ENCODE data around the gene KRTAP12-2.
"Not testable (repeated sequence)": the region's sequence is repeated elsewhere in the genome, so short reads cannot be mapped to it uniquely, and the experiment has no call there.

KRTAP12-2 gene

DNA sequence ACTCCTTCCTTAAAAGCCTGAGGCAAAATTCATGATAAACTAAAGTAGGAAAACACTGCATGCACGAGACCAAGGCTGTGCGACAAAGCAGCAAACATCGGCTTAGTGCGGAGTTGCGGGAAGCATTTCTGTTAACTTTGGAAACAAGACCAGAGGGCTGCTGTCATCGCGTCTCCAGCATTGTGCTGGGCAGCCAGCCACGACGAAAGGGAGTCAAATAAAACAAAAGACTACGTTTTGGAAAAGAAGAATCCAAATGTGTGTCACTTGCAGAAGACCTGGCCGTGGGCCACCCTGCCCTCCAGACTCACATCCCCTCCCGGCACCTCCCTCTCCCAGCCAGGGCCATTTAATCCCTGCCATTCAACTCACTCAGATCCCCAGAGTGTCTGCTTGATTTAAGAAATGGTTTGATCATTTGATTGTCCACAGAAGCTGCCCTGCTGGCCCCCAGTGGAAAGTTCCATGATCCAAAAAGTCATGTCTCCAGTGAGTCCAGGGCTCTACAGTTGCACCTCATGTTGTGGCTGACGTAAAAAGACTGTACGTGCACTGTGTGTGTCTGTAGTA lies 22.9 kb downstream of the KRTAP12-2 start:
- peaks cover 0 to 15% (median 0%) of the 10 kb centered on the region in 3 experiments for H3K27me3 ChIP-seq (ENCODE audit: control insufficient read depth in 3 of 3, insufficient read depth in 3 of 3, low read depth in 1 of 3, low read length in 3 of 3)
- DNase-seq (ENCODE audit: low spot score): no peak
- H4K91ac ChIP-seq (ENCODE audit: low read depth, low read length, poor library complexity): no peak overlapping the region
- H3K27ac ChIP-seq (replicated peaks; ENCODE audit: low read length): no peak overlapping the region
- whole genome bisulfite sequencing, 2 donors (ENCODE audit: extremely low coverage in 2 of 2, insufficient read length in 2 of 2, insufficient replicate concordance in 1 of 2): no CpG with 5 or more reads among the region's 14 CpGs
- H3K9ac ChIP-seq (ENCODE audit: low read depth, low read length, poor library complexity): no peak overlapping the region
- no peak overlapping the region for H2BK12ac ChIP-seq (ENCODE audit: low read length)
- no peak overlapping the region for H3K4ac ChIP-seq (ENCODE audit: low read length)
- no peak overlapping the region for H3K18ac ChIP-seq (ENCODE audit: low read length)
- no peak overlapping the region for H2AFZ ChIP-seq (ENCODE audit: low read length)
- H2BK15ac ChIP-seq (ENCODE audit: low read length): no peak overlapping the region
- H3K9me3 ChIP-seq (replicated peaks in 1 of 2; ENCODE audit: control insufficient read depth in 2 of 2, insufficient read depth in 1 of 2, low read depth in 1 of 2, low read length in 2 of 2): peaks cover 4 to 6% of the 10 kb centered on the region in 2 donors
- H3K23ac ChIP-seq (ENCODE audit: low read depth, low read length, poor library complexity): no peak overlapping the region
- no peak overlapping the region for H2BK120ac ChIP-seq (ENCODE audit: low read depth, low read length)
- H4K8ac ChIP-seq (ENCODE audit: low read depth, low read length): no peak overlapping the region
- H3K36me3 ChIP-seq (replicated peaks in 1 of 2; ENCODE audit: control insufficient read depth in 2 of 2, insufficient read depth in 2 of 2, low read length in 2 of 2): no peaks in the 10 kb centered on the region
- H3K4me1 ChIP-seq (ENCODE audit: control insufficient read depth in 2 of 2, insufficient read depth in 1 of 2, low read depth in 1 of 2, low read length in 2 of 2): peaks cover 0 to 3% of the 10 kb centered on the region in 2 donors
- no peak overlapping the region for H3K4me3 ChIP-seq (ENCODE audit: low read length in 2 of 2)
- H2BK5ac ChIP-seq (ENCODE audit: low read length): no peak overlapping the region
- no peak overlapping the region for H2AK5ac ChIP-seq (ENCODE audit: low read depth, low read length)
- no peaks in the 10 kb centered on the region for H3K79me1 ChIP-seq (ENCODE audit: low read depth, low read length)
- no peak overlapping the region for H3K4me2 ChIP-seq (ENCODE audit: insufficient read depth, low read length, poor library complexity, severe bottlenecking)
- H3K14ac ChIP-seq (ENCODE audit: low read length): no peak overlapping the region

DNA sequence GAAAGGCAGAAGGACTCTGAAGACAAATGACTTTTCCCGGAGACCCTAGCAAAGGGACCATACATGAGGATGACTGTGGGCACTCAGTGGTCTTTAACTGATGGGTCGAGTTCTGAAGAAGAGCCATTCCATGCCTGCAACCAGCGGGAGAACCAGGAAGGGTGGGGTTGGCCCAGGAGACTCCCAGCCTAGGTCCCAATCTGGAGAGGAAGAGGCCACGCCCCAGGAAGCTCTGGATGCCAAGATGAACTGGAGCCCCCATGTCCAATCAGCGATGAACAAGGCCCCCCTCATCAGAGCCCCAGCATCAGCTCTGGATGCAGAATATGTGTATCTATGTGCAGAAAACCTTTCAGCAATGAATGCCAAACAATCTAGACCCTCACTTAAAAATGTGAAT lies 26.0 kb downstream of the KRTAP12-2 start:
- Histone ChIP-seq H3K9me3 (replicated peaks in 1 of 2; ENCODE audit: control insufficient read depth in 2 of 2, insufficient read depth in 1 of 2, low read depth in 1 of 2, low read length in 2 of 2) (peaks cover 4 to 6% of the 10 kb centered on the region in 2 donors), H3K14ac (ENCODE audit: low read length) (no peak overlapping the region), H2BK12ac (ENCODE audit: low read length) (no peak overlapping the region), H3K36me3 (replicated peaks in 1 of 2; ENCODE audit: control insufficient read depth in 2 of 2, insufficient read depth in 2 of 2, low read length in 2 of 2) (no peaks in the 10 kb centered on the region), H3K4me3 (ENCODE audit: low read length in 2 of 2) (no peak overlapping the region), H3K27ac (replicated peaks; ENCODE audit: low read length) (no peak overlapping the region), H2BK15ac (ENCODE audit: low read length) (no peak overlapping the region), H3K4me1 (ENCODE audit: control insufficient read depth in 2 of 2, insufficient read depth in 1 of 2, low read depth in 1 of 2, low read length in 2 of 2) (peaks cover 5 to 11% of the 10 kb centered on the region in 2 donors), H3K4me2 (ENCODE audit: insufficient read depth, low read length, poor library complexity, severe bottlenecking) (no peak overlapping the region), H3K79me1 (ENCODE audit: low read depth, low read length) (no peaks in the 10 kb centered on the region), H2AFZ (ENCODE audit: low read length) (no peak overlapping the region), H3K4ac (ENCODE audit: low read length) (no peak overlapping the region), H2BK120ac (ENCODE audit: low read depth, low read length) (no peak overlapping the region), H3K23ac (ENCODE audit: low read depth, low read length, poor library complexity) (no peak overlapping the region), H3K27me3 (ENCODE audit: control insufficient read depth in 3 of 3, insufficient read depth in 3 of 3, low read depth in 1 of 3, low read length in 3 of 3) (no peaks in the 10 kb centered on the region), H3K18ac (ENCODE audit: low read length) (no peak overlapping the region), H3K9ac (ENCODE audit: low read depth, low read length, poor library complexity) (no peak overlapping the region), H4K91ac (ENCODE audit: low read depth, low read length, poor library complexity) (no peak overlapping the region), H2BK5ac (ENCODE audit: low read length) (no peak overlapping the region), H4K8ac (ENCODE audit: low read depth, low read length) (no peak overlapping the region), H2AK5ac (ENCODE audit: low read depth, low read length) (no peak overlapping the region)
- DNase-seq (ENCODE audit: low spot score): no peak
- no CpG with 5 or more reads among the region's 5 CpGs for WGBS, 2 donors (ENCODE audit: extremely low coverage in 2 of 2, insufficient read length in 2 of 2, insufficient replicate concordance in 1 of 2)

DNA sequence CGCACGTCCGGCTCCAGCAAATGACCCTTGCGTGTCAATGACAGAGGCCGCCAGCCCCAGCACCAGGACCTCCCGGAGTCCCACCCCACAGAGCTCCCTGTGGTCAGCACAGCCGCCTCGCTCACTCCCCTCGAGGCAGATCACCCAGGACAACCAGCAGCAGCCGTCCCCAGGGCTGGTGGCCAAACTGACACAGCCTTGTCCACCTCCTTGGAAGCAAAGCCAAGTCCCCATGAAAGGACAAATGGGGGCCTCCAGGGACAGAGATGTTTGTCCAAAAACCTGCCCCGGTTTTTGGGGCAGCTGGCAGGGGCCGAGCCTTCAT lies 27.4 kb downstream of the KRTAP12-2 start:
- Histone ChIP-seq H3K36me3 (replicated peaks in 1 of 2; ENCODE audit: control insufficient read depth in 2 of 2, insufficient read depth in 2 of 2, low read length in 2 of 2) (no peaks in the 10 kb centered on the region), H2BK120ac (ENCODE audit: low read depth, low read length) (no peak overlapping the region), H3K27ac (replicated peaks; ENCODE audit: low read length) (no peak overlapping the region), H3K79me1 (ENCODE audit: low read depth, low read length) (no peaks in the 10 kb centered on the region), H3K23ac (ENCODE audit: low read depth, low read length, poor library complexity) (no peak overlapping the region), H3K14ac (ENCODE audit: low read length) (no peak overlapping the region), H3K4me1 (ENCODE audit: control insufficient read depth in 2 of 2, insufficient read depth in 1 of 2, low read depth in 1 of 2, low read length in 2 of 2) (peaks cover 5 to 11% of the 10 kb centered on the region in 2 donors), H2BK12ac (ENCODE audit: low read length) (no peak overlapping the region), H3K4me3 (ENCODE audit: low read length in 2 of 2) (no peak overlapping the region), H3K18ac (ENCODE audit: low read length) (peak overlapping the region; percentile 53), H3K9ac (ENCODE audit: low read depth, low read length, poor library complexity) (no peak overlapping the region), H3K4ac (ENCODE audit: low read length) (no peak overlapping the region), H2BK5ac (ENCODE audit: low read length) (peak overlapping the region; percentile 31), H2AFZ (ENCODE audit: low read length) (no peak overlapping the region), H2AK5ac (ENCODE audit: low read depth, low read length) (peak overlapping the region; percentile 92), H3K4me2 (ENCODE audit: insufficient read depth, low read length, poor library complexity, severe bottlenecking) (no peak overlapping the region), H4K91ac (ENCODE audit: low read depth, low read length, poor library complexity) (no peak overlapping the region), H2BK15ac (ENCODE audit: low read length) (peak overlapping the region; percentile 24), H3K9me3 (replicated peaks in 1 of 2; ENCODE audit: control insufficient read depth in 2 of 2, insufficient read depth in 1 of 2, low read depth in 1 of 2, low read length in 2 of 2) (peaks cover 4 to 6% of the 10 kb centered on the region in 2 donors), H4K8ac (ENCODE audit: low read depth, low read length) (no peak overlapping the region), H3K27me3 (ENCODE audit: control insufficient read depth in 3 of 3, insufficient read depth in 3 of 3, low read depth in 1 of 3, low read length in 3 of 3) (no peaks in the 10 kb centered on the region)
- no peak for DNase-seq (ENCODE audit: low spot score)
- no CpG with 5 or more reads among the region's 12 CpGs for WGBS, 2 donors (ENCODE audit: extremely low coverage in 2 of 2, insufficient read length in 2 of 2, insufficient replicate concordance in 1 of 2)

DNA sequence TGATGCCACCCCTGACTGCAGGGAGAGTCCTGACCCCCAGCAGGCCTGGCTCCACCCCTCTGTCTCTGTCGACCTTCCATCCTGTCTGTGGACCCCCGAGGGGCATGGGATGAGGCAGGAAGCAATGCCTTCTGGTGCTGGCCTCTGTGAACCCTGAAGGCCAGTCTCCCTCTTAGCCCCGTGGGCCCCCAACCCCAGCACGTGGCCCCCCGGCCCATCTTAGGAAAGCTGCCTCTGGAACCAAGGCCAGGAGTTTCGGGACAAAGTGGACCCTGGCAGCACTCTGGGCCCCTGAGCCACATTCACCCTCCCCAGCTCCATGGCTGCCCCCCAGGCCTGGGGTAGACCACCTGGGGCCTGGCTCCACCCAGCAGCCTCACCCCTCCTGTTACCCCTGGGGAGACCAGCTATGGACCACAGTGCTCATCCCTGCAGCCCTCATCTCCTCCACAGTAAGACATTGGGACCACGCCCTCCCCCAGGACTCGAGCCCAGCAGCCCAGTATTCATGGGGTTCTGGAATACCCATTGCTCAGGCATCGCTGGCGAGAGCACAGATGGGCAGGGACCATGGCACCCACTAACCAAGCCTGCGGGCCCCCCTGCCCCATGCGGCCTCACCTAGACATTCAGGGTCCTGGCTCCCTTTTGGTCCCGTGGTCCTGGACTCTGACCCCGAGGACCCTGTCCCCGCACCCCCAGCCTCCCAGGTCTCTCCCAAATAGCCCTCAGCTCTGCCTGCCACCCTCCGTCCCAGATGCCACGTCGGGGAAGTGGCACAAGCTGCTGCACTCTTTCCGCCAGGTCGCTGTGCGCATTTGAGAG lies 28.0 kb downstream of the KRTAP12-2 start:
- H2BK15ac ChIP-seq (ENCODE audit: low read length); H3K4me3 ChIP-seq (ENCODE audit: low read length in 2 of 2); H3K4ac ChIP-seq (ENCODE audit: low read length); H4K8ac ChIP-seq (ENCODE audit: low read depth, low read length); H3K4me2 ChIP-seq (ENCODE audit: insufficient read depth, low read length, poor library complexity, severe bottlenecking); H3K27ac ChIP-seq (replicated peaks; ENCODE audit: low read length); DNase-seq (ENCODE audit: low spot score); H3K9me3 ChIP-seq (replicated peaks in 1 of 2; ENCODE audit: control insufficient read depth in 2 of 2, insufficient read depth in 1 of 2, low read depth in 1 of 2, low read length in 2 of 2); H3K23ac ChIP-seq (ENCODE audit: low read depth, low read length, poor library complexity); H2AFZ ChIP-seq (ENCODE audit: low read length); H2BK120ac ChIP-seq (ENCODE audit: low read depth, low read length); H2BK12ac ChIP-seq (ENCODE audit: low read length); H3K9ac ChIP-seq (ENCODE audit: low read depth, low read length, poor library complexity); H3K14ac ChIP-seq (ENCODE audit: low read length); H4K91ac ChIP-seq (ENCODE audit: low read depth, low read length, poor library complexity); H3K79me1 ChIP-seq (ENCODE audit: low read depth, low read length); H3K36me3 ChIP-seq (replicated peaks in 1 of 2; ENCODE audit: control insufficient read depth in 2 of 2, insufficient read depth in 2 of 2, low read length in 2 of 2); H3K27me3 ChIP-seq (ENCODE audit: control insufficient read depth in 3 of 3, insufficient read depth in 3 of 3, low read depth in 1 of 3, low read length in 3 of 3): not testable (repeated sequence)
- peak overlapping the region; percentile 53 for H3K18ac ChIP-seq (ENCODE audit: low read length)
- peak overlapping the region; percentile 31 for H2BK5ac ChIP-seq (ENCODE audit: low read length)
- no CpG with 5 or more reads among the region's 21 CpGs for WGBS, 2 donors (ENCODE audit: extremely low coverage in 2 of 2, insufficient read length in 2 of 2, insufficient replicate concordance in 1 of 2)
- peak overlapping the region; percentile 92 for H2AK5ac ChIP-seq (ENCODE audit: low read depth, low read length)
- peaks cover 5 to 11% of the 10 kb centered on the region in 2 donors for H3K4me1 ChIP-seq (ENCODE audit: control insufficient read depth in 2 of 2, insufficient read depth in 1 of 2, low read depth in 1 of 2, low read length in 2 of 2)
